HCT116 (cell line): ENCODE results near the gene PIAS4.

Experiments used
- POLR2A ChIP-seq: IDR thresholded peaks from 2 replicates; pipeline ENCODE4 v1.7.0; 2011; ENCODE audit warnings: borderline replicate concordance; ENCODE audit not compliant: insufficient read depth, insufficient read length; ENCODE audit errors: extremely low read depth
- POLR2AphosphoS5 ChIP-seq: IDR thresholded peaks from 2 replicates; pipeline ENCODE4 v1.6.1; 2011; ENCODE audit warnings: mild to moderate bottlenecking, low read depth, low read length, moderate library complexity

DNA sequence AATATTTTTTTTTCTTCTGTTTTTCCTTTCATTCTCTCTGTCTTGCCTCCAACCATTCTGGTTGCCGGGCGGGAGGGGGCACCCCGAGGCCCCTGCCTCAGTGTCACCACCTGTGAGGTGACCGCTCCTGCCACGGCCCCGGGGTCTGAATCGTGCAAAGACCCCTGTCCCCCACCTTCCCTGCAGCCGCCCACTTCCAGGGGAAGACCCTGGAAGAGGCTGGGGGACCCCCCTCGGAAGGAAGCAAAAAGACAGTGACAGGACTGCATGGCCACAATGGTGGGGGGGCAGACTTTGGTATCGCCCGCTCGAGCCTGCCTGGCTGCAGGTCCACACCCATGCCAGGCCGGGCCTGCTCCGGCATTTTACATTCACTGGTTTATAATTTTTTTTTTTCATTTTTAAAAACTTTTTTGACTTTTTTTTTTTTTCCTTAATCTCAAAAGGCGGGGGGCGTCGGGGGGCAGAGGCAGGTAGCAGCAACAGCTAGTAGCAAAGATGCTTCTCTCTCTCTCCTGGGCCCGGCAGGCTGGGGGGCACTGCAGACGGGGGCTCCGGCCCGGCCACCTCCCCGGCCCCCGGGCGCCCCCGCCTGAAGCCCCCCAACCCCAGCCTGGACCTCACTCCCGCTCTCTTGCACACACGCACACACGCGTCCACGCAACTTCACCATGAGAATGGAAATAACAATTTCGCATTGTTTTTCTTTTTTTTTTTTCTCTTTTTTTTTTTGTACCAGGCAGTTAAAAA is 36.6 kb downstream of the PIAS4 start:
- TF ChIP-seq POLR2A (no peak), POLR2AphosphoS5 (no peak)
